HepG2 (cell line): ENCODE results near the gene SCMH1. TPM values are rescaled to one million over a fixed set of nuclear protein-coding genes. Genes with fewer than 3 reads are reported as not detected.
A peak's percentile ranks its signal among the peaks of the same experiment; 100 is the strongest.

Experiments used
- CBX1 ChIP-seq: IDR thresholded peaks from one replicate; pipeline ENCODE4 v1.6.1; 2016; ENCODE audit warnings: antibody characterized with exemption, low read depth
- FOXA3 ChIP-seq: IDR thresholded peaks from 2 replicates; pipeline ENCODE4 v1.6.1; 2016; ENCODE audit warnings: missing genetic modification reagents, missing compliant biosample characterization
- HMG20A ChIP-seq: IDR thresholded peaks from 2 replicates; pipeline ENCODE4 v1.6.1; 2016; ENCODE audit warnings: borderline replicate concordance
- KDM3A ChIP-seq: IDR thresholded peaks from 2 replicates; pipeline ENCODE4 v1.6.1; 2018; ENCODE audit warnings: low read depth, missing compliant biosample characterization
- KDM6A ChIP-seq: IDR thresholded peaks from 2 replicates; pipeline ENCODE4 v1.6.1; 2016; ENCODE audit warnings: low read depth
- NONO ChIP-seq, 2 experiments: fragments of 450-650 bp in 1 of 2; sonication (generic) in 1 of 2; formaldehyde crosslinking in 1 of 2; IDR thresholded peaks in 1 of 2; conservative IDR thresholded peaks in 1 of 2; 2 replicates each; pipeline versions ENCODE4 v1.6.1 to v1.8.0; 2017 to 2022; ENCODE audit warnings: mild to moderate bottlenecking in 1 of 2, missing genetic modification reagents in 1 of 2, moderate library complexity in 1 of 2
- RXRA ChIP-seq: sonication (generic); formaldehyde crosslinking; IDR thresholded peaks from 2 replicates; pipeline ENCODE4 v1.5.1; 2020; ENCODE audit warnings: missing genetic modification reagents
- ZC3H4 ChIP-seq: sonication (generic); formaldehyde crosslinking; IDR thresholded peaks from 2 replicates; pipeline ENCODE4 v1.4.0; 2020; ENCODE audit warnings: missing genetic modification reagents, borderline replicate concordance
- ZNF605 ChIP-seq: sonication (generic); formaldehyde crosslinking; IDR thresholded peaks from 2 replicates; pipeline ENCODE4 v1.8.0; 2022; ENCODE audit warnings: mild to moderate bottlenecking, missing genetic modification reagents
- ZSCAN31 ChIP-seq: sonication (generic); formaldehyde crosslinking; IDR thresholded peaks from 2 replicates; pipeline ENCODE4 v1.5.0; 2020; ENCODE audit warnings: low read depth, mild to moderate bottlenecking, missing genetic modification reagents
- polyA plus RNA-seq, 8 experiments: library from polyadenylated mRNA; depleted of rRNA in 3 of 8; stranded (reverse) in 7 of 8; unstranded in 1 of 8; fragments of >200 nt; fragmentation: Illumina TruSeq in 4 of 8; extraction: Trizol in 4 of 8; gene quantifications; 2 replicates each; pipeline versions ENCODE4 v1.2.1 to v1.2.3, GENCODE V29; 2011 to 2016; ENCODE audit warnings: low read depth in 4 of 8, missing spikeins in 1 of 8, mixed read lengths in 1 of 8; ENCODE audit not compliant: insufficient read depth in 1 of 8
- total RNA-seq, 5 experiments: library from RNA; depleted of rRNA; stranded (reverse); fragments of >200 nt; fragmentation: Illumina TruSeq; extraction: Trizol; gene quantifications; 2 replicates each; pipeline ENCODE4 v1.2.3, GENCODE V29; 2016; ENCODE audit warnings: low read depth in 1 of 5
- TF ChIP-seq, protein P1 (sequence below): sonication (generic); formaldehyde crosslinking; IDR thresholded peaks from 2 replicates; pipeline ENCODE4 v1.4.0; 2020; ENCODE audit warnings: mild to moderate bottlenecking, missing genetic modification reagents
- TF ChIP-seq, protein P2 (sequence below): sonication (generic); formaldehyde crosslinking; IDR thresholded peaks from 2 replicates; pipeline ENCODE4 v1.5.1; 2020; ENCODE audit warnings: missing genetic modification reagents, mild to moderate bottlenecking, borderline replicate concordance
- TF ChIP-seq, protein P3 (sequence below): IDR thresholded peaks from 2 replicates; pipeline ENCODE4 v1.6.1; 2016; ENCODE audit warnings: low read depth, borderline replicate concordance
- TF ChIP-seq, protein P4 (sequence below): sonication (generic); formaldehyde crosslinking; IDR thresholded peaks from 2 replicates; pipeline ENCODE4 v1.4.0; 2020; ENCODE audit warnings: mild to moderate bottlenecking, missing genetic modification reagents, borderline replicate concordance

The SCMH1 gene
- total and polyA plus RNA-seq, 2 of the 13 experiments (the other 11 are each of a cell fraction or from before 2014, with no cell fraction given), result 41.8 to 52.6 TPM

DNA sequence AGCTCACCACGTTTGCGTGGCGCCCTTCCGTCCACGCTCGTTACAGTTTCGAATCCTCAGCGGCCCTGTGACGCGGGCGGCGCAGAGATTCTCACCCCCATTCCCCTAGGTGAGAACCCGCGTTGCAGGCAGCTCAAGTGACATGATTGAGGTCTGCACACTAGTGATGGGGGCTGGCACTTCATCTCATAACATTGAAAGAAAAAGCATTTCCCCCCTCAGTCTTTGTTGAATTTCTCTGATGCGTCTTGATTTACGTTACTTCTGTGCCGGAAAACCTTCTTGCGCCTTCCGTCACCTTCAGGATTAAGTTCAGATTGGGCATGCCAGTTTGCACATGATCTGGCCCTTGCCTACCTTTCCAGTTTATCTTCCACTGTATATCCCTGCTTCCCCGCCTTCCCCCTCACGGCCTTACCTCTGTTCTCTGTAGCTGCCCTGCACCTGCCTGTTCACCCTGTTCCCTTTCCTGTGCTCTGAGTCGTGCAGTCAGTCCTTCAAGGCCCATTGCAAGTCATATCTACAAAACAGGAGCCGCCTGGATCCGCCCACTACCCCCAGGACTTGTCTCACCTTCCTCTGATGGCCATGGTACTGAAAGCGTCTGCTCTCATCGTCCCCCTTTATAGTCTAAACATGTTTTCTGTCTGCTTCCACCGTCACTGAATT is 261.5 kb downstream of the SCMH1 start (continued):
- TF ChIP-seq, protein P1, sequence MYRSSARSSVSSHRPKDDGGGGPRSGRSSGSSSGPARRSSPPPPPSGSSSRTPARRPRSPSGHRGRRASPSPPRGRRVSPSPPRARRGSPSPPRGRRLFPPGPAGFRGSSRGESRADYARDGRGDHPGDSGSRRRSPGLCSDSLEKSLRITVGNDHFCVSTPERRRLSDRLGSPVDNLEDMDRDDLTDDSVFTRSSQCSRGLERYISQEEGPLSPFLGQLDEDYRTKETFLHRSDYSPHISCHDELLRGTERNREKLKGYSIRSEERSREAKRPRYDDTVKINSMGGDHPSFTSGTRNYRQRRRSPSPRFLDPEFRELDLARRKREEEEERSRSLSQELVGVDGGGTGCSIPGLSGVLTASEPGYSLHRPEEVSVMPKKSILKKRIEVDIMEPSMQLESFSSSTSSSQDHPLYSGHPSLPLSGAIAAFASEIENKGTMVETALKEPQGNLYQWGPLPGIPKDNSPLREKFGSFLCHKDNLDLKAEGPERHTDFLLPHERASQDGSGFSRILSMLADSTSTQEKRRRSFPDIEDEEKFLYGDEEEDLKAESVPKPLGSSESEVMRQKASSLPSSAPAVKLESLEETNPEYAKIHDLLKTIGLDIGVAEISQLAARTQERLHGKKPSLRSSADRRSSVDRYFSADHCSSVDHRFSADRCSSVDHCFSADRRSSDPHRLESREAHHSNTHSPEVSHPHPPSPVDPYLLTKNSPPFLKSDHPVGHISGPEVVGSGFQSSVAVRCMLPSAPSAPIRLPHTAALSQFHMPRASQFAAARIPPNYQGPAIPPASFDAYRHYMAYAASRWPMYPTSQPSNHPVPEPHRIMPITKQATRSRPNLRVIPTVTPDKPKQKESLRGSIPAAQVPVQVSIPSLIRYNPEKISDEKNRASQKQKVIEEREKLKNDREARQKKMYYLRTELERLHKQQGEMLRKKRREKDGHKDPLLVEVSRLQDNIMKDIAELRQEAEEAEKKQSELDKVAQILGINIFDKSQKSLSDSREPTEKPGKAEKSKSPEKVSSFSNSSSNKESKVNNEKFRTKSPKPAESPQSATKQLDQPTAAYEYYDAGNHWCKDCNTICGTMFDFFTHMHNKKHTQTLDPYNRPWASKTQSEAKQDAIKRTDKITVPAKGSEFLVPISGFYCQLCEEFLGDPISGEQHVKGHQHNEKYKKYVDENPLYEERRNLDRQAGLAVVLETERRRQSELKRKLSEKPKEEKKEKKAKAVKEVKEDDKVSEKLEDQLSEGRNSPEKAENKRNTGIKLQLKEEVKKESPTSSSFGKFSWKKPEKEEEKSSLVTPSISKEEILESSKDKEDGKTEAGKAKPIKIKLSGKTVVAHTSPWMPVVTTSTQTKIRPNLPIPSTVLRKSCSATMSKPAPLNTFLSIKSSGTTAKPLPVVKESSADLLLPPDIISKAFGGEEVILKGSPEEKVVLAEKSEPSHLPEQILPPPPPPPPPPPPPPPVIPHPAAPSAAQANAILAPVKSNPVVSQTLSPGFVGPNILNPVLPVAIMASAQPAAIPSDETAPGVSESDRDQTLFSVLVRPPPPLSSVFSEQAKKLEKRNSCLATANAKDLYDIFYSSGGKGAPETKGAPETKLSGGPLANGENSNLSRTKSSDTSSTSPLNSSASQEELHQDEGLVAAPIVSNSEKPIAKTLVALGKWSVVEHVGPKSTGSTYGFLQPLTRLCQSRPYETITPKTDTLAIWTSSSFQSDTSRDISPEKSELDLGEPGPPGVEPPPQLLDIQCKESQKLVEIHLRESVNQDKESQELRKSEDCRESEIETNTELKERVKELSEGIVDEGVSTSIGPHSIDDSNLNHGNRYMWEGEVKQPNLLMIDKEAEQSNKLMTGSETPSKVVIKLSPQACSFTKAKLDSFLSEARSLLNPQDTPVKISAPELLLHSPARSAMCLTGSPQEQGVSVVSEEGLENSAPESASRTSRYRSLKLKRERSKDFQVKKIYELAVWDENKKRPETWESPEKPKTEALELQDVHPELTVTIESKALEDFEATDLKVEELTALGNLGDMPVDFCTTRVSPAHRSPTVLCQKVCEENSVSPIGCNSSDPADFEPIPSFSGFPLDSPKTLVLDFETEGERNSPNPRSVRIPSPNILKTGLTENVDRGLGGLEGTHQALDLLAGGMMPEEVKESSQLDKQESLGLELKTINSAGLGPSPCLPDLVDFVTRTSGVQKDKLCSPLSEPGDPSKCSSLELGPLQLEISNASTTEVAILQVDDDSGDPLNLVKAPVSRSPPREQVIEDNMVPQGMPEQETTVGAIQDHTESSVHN (CRISPR knock-in tag), result no peak
- TF ChIP-seq CBX1 (peak; percentile 32), HMG20A (no peak), KDM6A (CRISPR knock-in tag) (no peak), KDM3A (CRISPR knock-in tag) (no peak), NONO (IDR thresholded peaks at IDR 0.05) (no peak), NONO (CRISPR knock-in tag; conservative IDR thresholded peaks at IDR 0.05) (0 out of 2 replicates have a peak, but pooled peaks have one; percentile 26), RXRA (CRISPR knock-in tag) (peak; percentile 43; the same call in 1 of the 2 replicates), ZSCAN31 (CRISPR knock-in tag) (no peak), ZNF605 (CRISPR knock-in tag) (peak; percentile 54; the same call in 1 of the 2 replicates), ZC3H4 (CRISPR knock-in tag) (peak; percentile 25; the same call in 1 of the 2 replicates), FOXA3 (CRISPR knock-in tag) (no peak)
- TF ChIP-seq, protein P2, sequence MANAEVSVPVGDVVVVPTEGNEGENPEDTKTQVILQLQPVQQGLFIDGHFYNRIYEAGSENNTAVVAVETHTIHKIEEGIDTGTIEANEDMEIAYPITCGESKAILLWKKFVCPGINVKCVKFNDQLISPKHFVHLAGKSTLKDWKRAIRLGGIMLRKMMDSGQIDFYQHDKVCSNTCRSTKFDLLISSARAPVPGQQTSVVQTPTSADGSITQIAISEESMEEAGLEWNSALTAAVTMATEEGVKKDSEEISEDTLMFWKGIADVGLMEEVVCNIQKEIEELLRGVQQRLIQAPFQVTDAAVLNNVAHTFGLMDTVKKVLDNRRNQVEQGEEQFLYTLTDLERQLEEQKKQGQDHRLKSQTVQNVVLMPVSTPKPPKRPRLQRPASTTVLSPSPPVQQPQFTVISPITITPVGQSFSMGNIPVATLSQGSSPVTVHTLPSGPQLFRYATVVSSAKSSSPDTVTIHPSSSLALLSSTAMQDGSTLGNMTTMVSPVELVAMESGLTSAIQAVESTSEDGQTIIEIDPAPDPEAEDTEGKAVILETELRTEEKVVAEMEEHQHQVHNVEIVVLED (CRISPR knock-in tag), result 0 out of 2 replicates have a peak, but pooled peaks have one; percentile 19
- TF ChIP-seq, protein P3, sequence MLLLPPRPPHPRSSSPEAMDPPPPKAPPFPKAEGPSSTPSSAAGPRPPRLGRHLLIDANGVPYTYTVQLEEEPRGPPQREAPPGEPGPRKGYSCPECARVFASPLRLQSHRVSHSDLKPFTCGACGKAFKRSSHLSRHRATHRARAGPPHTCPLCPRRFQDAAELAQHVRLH (CRISPR knock-in tag), result no peak
- TF ChIP-seq, protein P4, sequence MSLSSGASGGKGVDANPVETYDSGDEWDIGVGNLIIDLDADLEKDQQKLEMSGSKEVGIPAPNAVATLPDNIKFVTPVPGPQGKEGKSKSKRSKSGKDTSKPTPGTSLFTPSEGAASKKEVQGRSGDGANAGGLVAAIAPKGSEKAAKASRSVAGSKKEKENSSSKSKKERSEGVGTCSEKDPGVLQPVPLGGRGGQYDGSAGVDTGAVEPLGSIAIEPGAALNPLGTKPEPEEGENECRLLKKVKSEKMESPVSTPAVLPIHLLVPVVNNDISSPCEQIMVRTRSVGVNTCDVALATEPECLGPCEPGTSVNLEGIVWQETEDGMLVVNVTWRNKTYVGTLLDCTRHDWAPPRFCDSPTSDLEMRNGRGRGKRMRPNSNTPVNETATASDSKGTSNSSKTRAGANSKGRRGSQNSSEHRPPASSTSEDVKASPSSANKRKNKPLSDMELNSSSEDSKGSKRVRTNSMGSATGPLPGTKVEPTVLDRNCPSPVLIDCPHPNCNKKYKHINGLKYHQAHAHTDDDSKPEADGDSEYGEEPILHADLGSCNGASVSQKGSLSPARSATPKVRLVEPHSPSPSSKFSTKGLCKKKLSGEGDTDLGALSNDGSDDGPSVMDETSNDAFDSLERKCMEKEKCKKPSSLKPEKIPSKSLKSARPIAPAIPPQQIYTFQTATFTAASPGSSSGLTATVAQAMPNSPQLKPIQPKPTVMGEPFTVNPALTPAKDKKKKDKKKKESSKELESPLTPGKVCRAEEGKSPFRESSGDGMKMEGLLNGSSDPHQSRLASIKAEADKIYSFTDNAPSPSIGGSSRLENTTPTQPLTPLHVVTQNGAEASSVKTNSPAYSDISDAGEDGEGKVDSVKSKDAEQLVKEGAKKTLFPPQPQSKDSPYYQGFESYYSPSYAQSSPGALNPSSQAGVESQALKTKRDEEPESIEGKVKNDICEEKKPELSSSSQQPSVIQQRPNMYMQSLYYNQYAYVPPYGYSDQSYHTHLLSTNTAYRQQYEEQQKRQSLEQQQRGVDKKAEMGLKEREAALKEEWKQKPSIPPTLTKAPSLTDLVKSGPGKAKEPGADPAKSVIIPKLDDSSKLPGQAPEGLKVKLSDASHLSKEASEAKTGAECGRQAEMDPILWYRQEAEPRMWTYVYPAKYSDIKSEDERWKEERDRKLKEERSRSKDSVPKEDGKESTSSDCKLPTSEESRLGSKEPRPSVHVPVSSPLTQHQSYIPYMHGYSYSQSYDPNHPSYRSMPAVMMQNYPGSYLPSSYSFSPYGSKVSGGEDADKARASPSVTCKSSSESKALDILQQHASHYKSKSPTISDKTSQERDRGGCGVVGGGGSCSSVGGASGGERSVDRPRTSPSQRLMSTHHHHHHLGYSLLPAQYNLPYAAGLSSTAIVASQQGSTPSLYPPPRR (CRISPR knock-in tag), result no peak; the same call in 1 of the 2 replicates
